Psoas muscle (tissue), 8 donors: ENCODE results near the gene RAPGEF5. TPM values are rescaled to one million over a fixed set of nuclear protein-coding genes. Genes with fewer than 3 reads are reported as not detected.

Source experiments
- ATAC-seq, 4 donors: fragments of 200-7000 bp; cut with Tn5 transposase; one replicate each; pipeline ENCODE4 v1.9.1; 2020; ENCODE audit warnings: moderate library complexity in 3 of 4, mild to moderate bottlenecking in 2 of 4
- DNase-seq, 2 donors: peaks; one replicate each; pipeline ENCODE4 v3.0.0-alpha.2; 2020
- H3K27ac ChIP-seq: fragments of 200-600 bp; one replicate; pipeline ENCODE4 v1.8.0; 2022
- H3K27me3 ChIP-seq, 3 donors: fragments of 200-600 bp in 1 of 3; one replicate each; pipeline versions ENCODE4 v1.6.1 to v1.8.0; 2013 to 2022; ENCODE audit warnings: low read length in 2 of 3, mild to moderate bottlenecking in 2 of 3, moderate library complexity in 1 of 3; ENCODE audit not compliant: insufficient read depth in 3 of 3
- H3K36me3 ChIP-seq, 2 donors: fragments of 200-600 bp in 1 of 2; one replicate each; pipeline versions ENCODE4 v1.6.1 to v1.8.0; 2013 to 2022; ENCODE audit warnings: low read depth in 1 of 2, mild to moderate bottlenecking in 1 of 2, moderate library complexity in 1 of 2; ENCODE audit not compliant: insufficient read depth in 1 of 2
- H3K4me1 ChIP-seq: fragments of 200-600 bp; one replicate; pipeline ENCODE4 v1.8.0; 2022
- H3K4me3 ChIP-seq: fragments of 200-600 bp; one replicate; pipeline ENCODE4 v1.8.0; 2022; ENCODE audit warnings: mild to moderate bottlenecking
- H3K9me3 ChIP-seq: fragments of 200-600 bp; one replicate; pipeline ENCODE4 v1.8.0; 2022
- CTCF ChIP-seq: fragments of 200-600 bp; IDR thresholded peaks from one replicate; pipeline ENCODE4 v1.8.0; 2022; ENCODE audit warnings: antibody characterized with exemption
- WGBS, 3 donors: extraction: QIAGEN DNeasy Blood & Tissue Kit; methylation state at CpG; one replicate each; pipeline versions ENCODE4 v1.1.6 to v1.1.7; 2013; 5-methylcytosine and 5-hydroxymethylcytosine counted together
- intact Hi-C, 2 donors: fragments of 100-400 bp; cut with DNase I; formaldehyde crosslinking; loops; one replicate each; pipeline versions ENCODE4 v1.11.0 to v1.14.2; 2022
- polyA plus RNA-seq, 3 donors: library from polyadenylated mRNA; stranded (reverse); fragments of 200-250 nt; gene quantifications; one replicate each; pipeline ENCODE4 v1.2.3, GENCODE V29; 2013
- total RNA-seq, 4 donors: library from RNA; stranded (reverse); fragmentation: NEBNext Ultra II Directional in 2 of 4; extraction: Animal tissue kit (Norgen Biotek cat#: 25700) in 2 of 4; gene quantifications; one replicate each; pipeline versions ENCODE4 v1.2.1 to v1.2.4, GENCODE V29; 2021 to 2023
- donor health status: healthy with polysubstance abuse.
- donor health status: DM: no; HTN: no; CAD: no; lungs with moderate emphysema.
- donor health status: Bipolar disorder and iron deficiency.
- donor health status: healthy.
- donor health status: DM: yes; HTN: yes; CAD: no.
- donor health status: DM: no; HTN: no; CAD: no.
- donor health status: DM: no; HTN: no; CAD: no.
- donor health status: DM: yes; HTN: yes; CAD: no.

RAPGEF5 gene
- total and polyA plus RNA-seq, 7 donors = 2.6 to 10.8 (median 5.5) TPM

- no peaks in the 10 kb centered on the region for H3K9me3 ChIP-seq
- no peak for ATAC-seq
- H3K4me1 ChIP-seq = no peaks in the 10 kb centered on the region
- no peaks in the 10 kb centered on the region for H3K27me3 ChIP-seq
- no peak overlapping the region for H3K4me3 ChIP-seq
- no peak for DNase-seq
- intact Hi-C loops = no loop called here
- H3K27ac ChIP-seq = no peak overlapping the region
- H3K36me3 ChIP-seq = peaks cover 0 to 7% of the 10 kb centered on the region in 2 donors
- TF ChIP-seq CTCF = no peak
- WGBS, 3 donors = 85 to 94% (median 94%) methylated on average over 1 of the region's 1 CpG
These were observed 171.4 kb downstream of the RAPGEF5 start for GRCh38 chr7:22185559-22185958.

GRCh38 chr7:22184549-22185199 is 172.3 kb downstream of the RAPGEF5 start:
- Histone ChIP-seq H3K27ac (no peak overlapping the region), H3K4me3 (no peak overlapping the region), H3K36me3 (peaks cover 0 to 7% of the 10 kb centered on the region in 2 donors), H3K27me3 (no peaks in the 10 kb centered on the region), H3K9me3 (no peaks in the 10 kb centered on the region), H3K4me1 (no peaks in the 10 kb centered on the region)
- WGBS, 3 donors = 83 to 89% (median 85%) methylated on average over 5 of the region's 5 CpGs
- TF ChIP-seq CTCF = no peak
- DNase-seq (no peak), ATAC-seq (no peak)
- intact Hi-C loops = no loop called here

GRCh38 chr7:22183522-22184280 is 173.3 kb downstream of the RAPGEF5 start:
- peaks cover 0 to 7% of the 10 kb centered on the region in 2 donors for H3K36me3 ChIP-seq
- H3K4me1 ChIP-seq = no peaks in the 10 kb centered on the region

GRCh38 chr7:22182149-22182548 is 174.8 kb downstream of the RAPGEF5 start:
- no peak overlapping the region for H3K27ac ChIP-seq
- DNase-seq (no peak), ATAC-seq (no peak)
- TF ChIP-seq CTCF = no peak
- no peaks in the 10 kb centered on the region for H3K4me1 ChIP-seq
- no peaks in the 10 kb centered on the region for H3K27me3 ChIP-seq
- no peak overlapping the region for H3K4me3 ChIP-seq
- H3K36me3 ChIP-seq = no peaks in the 10 kb centered on the region
- H3K9me3 ChIP-seq = no peaks in the 10 kb centered on the region
- WGBS, 3 donors = 61 to 75% (median 64%) methylated on average over 4 of the region's 4 CpGs
- intact Hi-C loops = no loop called here

More at GRCh38 chr7:22183522-22184280, 173.3 kb downstream of the RAPGEF5 start:
- WGBS, 3 donors = 82 to 89% (median 82%) methylated on average over 6 of the region's 6 CpGs
- no peak for ATAC-seq
- DNase-seq = no peak
- no peak overlapping the region for H3K4me3 ChIP-seq
- no peak overlapping the region for H3K27ac ChIP-seq
- H3K27me3 ChIP-seq = no peaks in the 10 kb centered on the region
- TF ChIP-seq CTCF = no peak
- intact Hi-C loops = no loop called here
- no peaks in the 10 kb centered on the region for H3K9me3 ChIP-seq
